ENCODE results near the gene C1QTNF2.

C1QTNF2 gene

DNA sequence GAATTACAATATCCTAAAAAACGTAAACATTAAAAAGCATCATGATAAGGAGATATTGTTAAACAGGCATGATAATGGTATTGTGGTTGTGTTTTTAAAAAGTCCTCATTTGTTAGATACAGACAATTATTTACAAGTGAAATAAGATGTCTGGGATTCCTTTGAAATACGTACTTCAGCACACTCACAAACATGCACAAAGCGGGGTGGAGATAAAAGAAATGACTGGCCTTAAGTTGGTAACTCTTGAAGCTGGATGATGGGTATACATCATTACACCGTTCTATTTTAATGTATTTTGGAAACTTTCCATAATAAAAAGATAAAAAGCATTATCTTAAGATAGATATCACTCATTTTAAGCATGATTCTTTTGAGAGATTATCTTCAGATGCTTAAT lies 28.4 kb upstream of the C1QTNF2 start:
- peak overlapping the region; percentile 81 for H3K4me3 ChIP-seq (ENCODE audit: low read depth, low read length)
- TF ChIP-seq CTCF (IDR thresholded peaks at IDR 0.05; ENCODE audit: low read depth, low read length, missing control alignments), result no peak
- no peak for DNase-seq (ENCODE audit: low read depth)
- in situ Hi-C loops (cut with HindIII; ENCODE audit: low sequenced_read_pairs), result no loop called here

DNA sequence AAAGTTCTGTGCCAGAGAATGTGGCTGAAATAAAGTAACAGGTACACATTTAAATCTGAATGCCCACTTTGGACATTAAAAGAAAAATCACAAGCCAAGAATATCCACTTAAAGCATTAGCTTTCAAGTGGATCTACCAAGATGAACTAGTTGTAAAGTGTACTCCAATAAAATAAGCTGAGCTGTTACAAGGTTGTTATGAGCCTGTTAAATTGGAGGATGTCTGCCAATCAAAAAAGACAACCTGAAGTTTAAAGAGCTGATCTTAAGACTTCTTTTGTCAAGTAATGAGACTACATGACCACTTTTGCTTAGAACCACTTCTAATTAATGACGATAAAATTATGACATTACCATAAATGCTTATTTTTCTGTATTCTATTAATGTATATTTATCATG lies 27.1 kb upstream of the C1QTNF2 start:
- in situ Hi-C loops (cut with HindIII; ENCODE audit: low sequenced_read_pairs), result no loop called here
- no peak for DNase-seq (ENCODE audit: low read depth)
- TF ChIP-seq CTCF (IDR thresholded peaks at IDR 0.05; ENCODE audit: low read depth, low read length, missing control alignments), result no peak
- H3K4me3 ChIP-seq (ENCODE audit: low read depth, low read length), result no peak overlapping the region

DNA sequence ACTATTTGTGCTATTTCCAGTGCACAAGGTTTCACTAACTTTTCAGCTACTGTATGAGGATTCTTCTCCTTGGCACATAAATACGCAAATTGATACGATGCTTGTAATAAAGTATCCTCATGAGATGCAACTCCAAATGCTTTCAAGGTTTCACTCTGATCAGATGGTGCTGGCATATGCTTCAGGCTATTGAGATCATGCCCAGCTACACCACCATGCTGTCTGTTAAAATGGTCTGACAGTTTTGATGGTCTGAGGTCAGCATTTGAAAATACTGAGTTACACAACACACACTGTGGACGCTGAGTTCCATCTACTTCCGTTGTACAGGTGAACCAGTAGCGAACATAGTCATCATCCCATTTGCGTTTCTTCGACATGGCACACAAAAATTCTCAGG lies 24.7 kb upstream of the C1QTNF2 start:
- no peak for DNase-seq (ENCODE audit: low read depth)
- no peak for TF ChIP-seq CTCF (IDR thresholded peaks at IDR 0.05; ENCODE audit: low read depth, low read length, missing control alignments)
- no peak overlapping the region for H3K4me3 ChIP-seq (ENCODE audit: low read depth, low read length)
- in situ Hi-C loops (cut with HindIII; ENCODE audit: low sequenced_read_pairs), result no loop called here

- H3K4me3 ChIP-seq (ENCODE audit: low read depth, low read length), result no peak overlapping the region
- in situ Hi-C loops (cut with HindIII; ENCODE audit: low sequenced_read_pairs), result no loop called here
- peak; percentile 25 for TF ChIP-seq CTCF (IDR thresholded peaks at IDR 0.05; ENCODE audit: low read depth, low read length, missing control alignments)
- no peak for DNase-seq (ENCODE audit: low read depth)
These were observed 20.6 kb upstream of the C1QTNF2 start for GRCh38 chr5:160390787-160391696.

DNA sequence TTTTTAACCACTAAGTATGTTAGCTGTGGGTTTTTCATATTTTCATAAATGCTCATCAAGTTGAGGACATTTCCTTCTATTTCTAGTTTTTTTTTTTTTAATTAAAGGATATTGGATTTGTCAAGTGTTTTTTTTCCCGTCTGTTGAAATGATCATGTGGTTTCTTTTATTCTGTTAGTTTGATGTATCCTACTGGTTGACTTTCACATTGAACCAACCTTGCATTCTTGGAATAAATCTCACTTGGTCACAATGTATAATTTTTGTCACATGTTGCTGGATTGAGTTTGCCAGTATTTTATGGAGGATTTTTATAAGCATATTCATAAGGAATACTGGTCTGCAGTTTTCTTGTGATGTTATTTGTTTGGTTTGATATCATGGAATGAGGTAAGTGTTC lies 17.0 kb upstream of the C1QTNF2 start:
- DNase-seq (ENCODE audit: low read depth), result no peak
- in situ Hi-C loops (cut with HindIII; ENCODE audit: low sequenced_read_pairs), result no loop called here
- H3K4me3 ChIP-seq (ENCODE audit: low read depth, low read length), result no peak overlapping the region
- no peak for TF ChIP-seq CTCF (IDR thresholded peaks at IDR 0.05; ENCODE audit: low read depth, low read length, missing control alignments)

- DNase-seq (ENCODE audit: low read depth), result no peak
- H3K4me3 ChIP-seq (ENCODE audit: low read depth, low read length), result no peak overlapping the region
- in situ Hi-C loops (cut with HindIII; ENCODE audit: low sequenced_read_pairs), result no loop called here
- no peak for TF ChIP-seq CTCF (IDR thresholded peaks at IDR 0.05; ENCODE audit: low read depth, low read length, missing control alignments)
These were observed 15.1 kb upstream of the C1QTNF2 start for GRCh38 chr5:160385496-160385895.
